ENCODE data around the gene TUBGCP2. TPM values are rescaled to one million over a fixed set of nuclear protein-coding genes. Genes with fewer than 3 reads are reported as not detected.

Gene TUBGCP2
- total RNA-seq, 1 experiment from 2014 or later = 35.4 TPM

DNA sequence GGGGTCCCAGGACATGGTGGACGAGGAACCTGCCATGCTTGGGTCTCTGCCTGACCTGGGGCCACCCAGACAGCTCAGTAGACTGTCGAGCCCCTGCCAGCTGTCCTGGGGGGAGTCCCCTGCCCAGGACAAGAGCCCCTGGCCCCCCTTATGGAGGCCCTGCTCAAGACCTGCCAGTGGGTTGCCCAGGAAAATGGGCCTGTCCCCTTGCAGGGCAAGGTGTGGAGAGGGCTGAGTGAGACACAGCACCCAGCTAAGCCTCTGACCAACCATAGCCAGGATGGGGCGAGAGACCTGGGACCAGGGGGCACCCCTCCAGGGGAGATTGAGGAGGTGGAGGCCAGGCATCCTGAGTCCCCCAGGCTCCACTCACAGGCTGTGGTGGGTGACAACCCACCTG is 47.3 kb upstream of the TUBGCP2 start:
- H3K27ac ChIP-seq (ENCODE audit: low read depth, low read length) = no peak overlapping the region; the same call in 1 of the 2 replicates
- DNase-seq (ENCODE audit: low read depth, low spot score) (no peak), ATAC-seq (no peak)
- BruUV-seq (replicated peaks) = no TSS peak
- H4K20me1 ChIP-seq (ENCODE audit: insufficient read depth) = no peaks in the 10 kb centered on the region
- no peaks in the 10 kb centered on the region for H3K27me3 ChIP-seq (ENCODE audit: insufficient read depth, low read length)
- H3K9ac ChIP-seq (ENCODE audit: low read length) = no peak overlapping the region
- ChIA-PET CTCF (no interaction called here), RAD21 (ENCODE audit: low non-redundant PET in 1 of 2, low total read pairs in 2 of 2, uncharacterized antibody in 2 of 2, unreplicated experiment in 2 of 2) (no interaction called here), POLR2A (no interaction called here)
- H3K4me1 ChIP-seq (ENCODE audit: control insufficient read depth in 1 of 2, insufficient read depth in 2 of 2, low read length in 2 of 2) = peaks cover 3 to 5% of the 10 kb centered on the region in 2 experiments; a peak in 2 of 4 replicates
- peak overlapping the region; percentile 77 for H3K4me2 ChIP-seq (ENCODE audit: low read length)
- no peak overlapping the region for H2AFZ ChIP-seq (ENCODE audit: low read depth, low read length, poor library complexity, severe bottlenecking)
- H3K79me2 ChIP-seq (ENCODE audit: insufficient read depth, low read length) = peaks cover 6% of the 10 kb centered on the region; the same call in 1 of the 2 replicates
- no peaks in the 10 kb centered on the region for H3K9me3 ChIP-seq (ENCODE audit: control insufficient read depth in 1 of 2, insufficient read depth in 1 of 2, low read depth in 1 of 2, low read length in 2 of 2)
- intact Hi-C loops (cut with micrococcal nuclease) = no loop called here
- no peak overlapping the region for H3K4me3 ChIP-seq (replicated peaks in 1 of 2; ENCODE audit: low read depth in 1 of 2, low read length in 2 of 2)
- no peaks in the 10 kb centered on the region for H3K36me3 ChIP-seq (ENCODE audit: control insufficient read depth in 1 of 2, insufficient read depth in 2 of 2, low read length in 2 of 2)
- H3K9me2 ChIP-seq (ENCODE audit: insufficient read depth) = no peaks in the 10 kb centered on the region
- no peak for TF ChIP-seq SIN3A (IDR thresholded peaks at IDR 0.05; ENCODE audit: low read depth)
- TF ChIP-seq ZFX (IDR thresholded peaks at IDR 0.05) = no peak
- no peak for TF ChIP-seq POLR2A (IDR thresholded peaks at IDR 0.05; ENCODE audit: borderline replicate concordance, extremely low read depth, insufficient read depth, insufficient read length)
- no peak for TF ChIP-seq EZH2phosphoT487 (IDR thresholded peaks at IDR 0.05; ENCODE audit: borderline replicate concordance)
- TF ChIP-seq, protein P1, sequence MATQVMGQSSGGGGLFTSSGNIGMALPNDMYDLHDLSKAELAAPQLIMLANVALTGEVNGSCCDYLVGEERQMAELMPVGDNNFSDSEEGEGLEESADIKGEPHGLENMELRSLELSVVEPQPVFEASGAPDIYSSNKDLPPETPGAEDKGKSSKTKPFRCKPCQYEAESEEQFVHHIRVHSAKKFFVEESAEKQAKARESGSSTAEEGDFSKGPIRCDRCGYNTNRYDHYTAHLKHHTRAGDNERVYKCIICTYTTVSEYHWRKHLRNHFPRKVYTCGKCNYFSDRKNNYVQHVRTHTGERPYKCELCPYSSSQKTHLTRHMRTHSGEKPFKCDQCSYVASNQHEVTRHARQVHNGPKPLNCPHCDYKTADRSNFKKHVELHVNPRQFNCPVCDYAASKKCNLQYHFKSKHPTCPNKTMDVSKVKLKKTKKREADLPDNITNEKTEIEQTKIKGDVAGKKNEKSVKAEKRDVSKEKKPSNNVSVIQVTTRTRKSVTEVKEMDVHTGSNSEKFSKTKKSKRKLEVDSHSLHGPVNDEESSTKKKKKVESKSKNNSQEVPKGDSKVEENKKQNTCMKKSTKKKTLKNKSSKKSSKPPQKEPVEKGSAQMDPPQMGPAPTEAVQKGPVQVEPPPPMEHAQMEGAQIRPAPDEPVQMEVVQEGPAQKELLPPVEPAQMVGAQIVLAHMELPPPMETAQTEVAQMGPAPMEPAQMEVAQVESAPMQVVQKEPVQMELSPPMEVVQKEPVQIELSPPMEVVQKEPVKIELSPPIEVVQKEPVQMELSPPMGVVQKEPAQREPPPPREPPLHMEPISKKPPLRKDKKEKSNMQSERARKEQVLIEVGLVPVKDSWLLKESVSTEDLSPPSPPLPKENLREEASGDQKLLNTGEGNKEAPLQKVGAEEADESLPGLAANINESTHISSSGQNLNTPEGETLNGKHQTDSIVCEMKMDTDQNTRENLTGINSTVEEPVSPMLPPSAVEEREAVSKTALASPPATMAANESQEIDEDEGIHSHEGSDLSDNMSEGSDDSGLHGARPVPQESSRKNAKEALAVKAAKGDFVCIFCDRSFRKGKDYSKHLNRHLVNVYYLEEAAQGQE (IDR thresholded peaks at IDR 0.05; ENCODE audit: low read depth) = no peak
- TF ChIP-seq ATF3 (IDR thresholded peaks at IDR 0.05) = no peak
- no peak for TF ChIP-seq EGR1 (IDR thresholded peaks at IDR 0.05; ENCODE audit: low read depth)
- no peak for TF ChIP-seq ZBTB33 (IDR thresholded peaks at IDR 0.05; ENCODE audit: extremely low read depth, insufficient replicate concordance, low read length)
- no peak for TF ChIP-seq JUND (IDR thresholded peaks at IDR 0.05)
- no peak for TF ChIP-seq CBX3 (IDR thresholded peaks at IDR 0.05; ENCODE audit: low read depth)
- TF ChIP-seq POLR2AphosphoS5 (IDR thresholded peaks at IDR 0.05; ENCODE audit: low read depth, low read length) = no peak
- no peak for TF ChIP-seq ELF1 (IDR thresholded peaks at IDR 0.05; ENCODE audit: borderline replicate concordance, low read depth)
- no peak for TF ChIP-seq YY1 (IDR thresholded peaks at IDR 0.05; ENCODE audit: extremely low read depth, insufficient replicate concordance, low read depth, low read length)
- TF ChIP-seq FOSL1 (IDR thresholded peaks at IDR 0.05; ENCODE audit: low read depth) = no peak
- TF ChIP-seq CEBPB (IDR thresholded peaks at IDR 0.05; ENCODE audit: low read depth) = no peak
- no peak for TF ChIP-seq MAX (IDR thresholded peaks at IDR 0.05)
- TF ChIP-seq SRF (IDR thresholded peaks at IDR 0.05; ENCODE audit: low read depth) = no peak
- TF ChIP-seq TCF7L2 (IDR thresholded peaks at IDR 0.05; ENCODE audit: borderline replicate concordance, extremely low read depth, insufficient read depth, insufficient read length) = no peak
